Measurements from ENCODE around the gene PLCH1. TPM values are rescaled to one million over a fixed set of nuclear protein-coding genes. Genes with fewer than 3 reads are reported as not detected.

The PLCH1 gene
- total RNA-seq, 1 donor from 2014 or later, result 1.3 TPM

GRCh38 chr3:155411500-155412223 is 333.2 kb downstream of the PLCH1 start:
- no peaks in the 10 kb centered on the region for H3K27me3 Mint-ChIP-seq (ENCODE audit: low read depth)
- peaks cover 11% of the 10 kb centered on the region for H3K4me1 Mint-ChIP-seq
- TF ChIP-seq CTCF (IDR thresholded peaks at IDR 0.05; ENCODE audit: unreplicated experiment), result no peak
- H3K27ac Mint-ChIP-seq, result no peak overlapping the region
- no peaks in the 10 kb centered on the region for H3K9me3 Mint-ChIP-seq
- no peaks in the 10 kb centered on the region for H3K36me3 Mint-ChIP-seq
- no peak overlapping the region for H3K4me3 Mint-ChIP-seq
- no peak for DNase-seq (ENCODE audit: low spot score in 2 of 2, unreplicated experiment in 2 of 2)

- Mint-ChIP-seq H3K36me3 (no peaks in the 10 kb centered on the region), H3K27ac (no peak overlapping the region), H3K9me3 (no peaks in the 10 kb centered on the region), H3K4me1 (peaks cover 12% of the 10 kb centered on the region), H3K27me3 (ENCODE audit: low read depth) (no peaks in the 10 kb centered on the region), H3K4me3 (no peak overlapping the region)
- DNase-seq (ENCODE audit: low spot score in 2 of 2, unreplicated experiment in 2 of 2), result no peak
- TF ChIP-seq CTCF (IDR thresholded peaks at IDR 0.05; ENCODE audit: unreplicated experiment), result no peak
Observed at GRCh38 chr3:155409336-155409735, 335.5 kb downstream of the PLCH1 start.

GRCh38 chr3:155407971-155408370 is 336.9 kb downstream of the PLCH1 start:
- Mint-ChIP-seq H3K27ac (no peak overlapping the region), H3K27me3 (ENCODE audit: low read depth) (no peaks in the 10 kb centered on the region), H3K36me3 (no peaks in the 10 kb centered on the region), H3K4me3 (no peak overlapping the region), H3K4me1 (peaks cover 11% of the 10 kb centered on the region), H3K9me3 (no peaks in the 10 kb centered on the region)
- no peak for TF ChIP-seq CTCF (IDR thresholded peaks at IDR 0.05; ENCODE audit: unreplicated experiment)
- no peak for DNase-seq (ENCODE audit: low spot score in 2 of 2, unreplicated experiment in 2 of 2)

GRCh38 chr3:155407331-155407730 is 337.5 kb downstream of the PLCH1 start:
- Mint-ChIP-seq H3K27ac (no peak overlapping the region), H3K27me3 (ENCODE audit: low read depth) (no peaks in the 10 kb centered on the region), H3K9me3 (no peaks in the 10 kb centered on the region), H3K36me3 (no peaks in the 10 kb centered on the region), H3K4me1 (peaks cover 9% of the 10 kb centered on the region), H3K4me3 (no peak overlapping the region)
- no peak for DNase-seq (ENCODE audit: low spot score in 2 of 2, unreplicated experiment in 2 of 2)
- TF ChIP-seq CTCF (IDR thresholded peaks at IDR 0.05; ENCODE audit: unreplicated experiment), result no peak

- Mint-ChIP-seq H3K36me3 (no peaks in the 10 kb centered on the region), H3K9me3 (peaks cover 4% of the 10 kb centered on the region), H3K4me1 (peaks cover 3% of the 10 kb centered on the region), H3K27ac (no peak overlapping the region), H3K4me3 (no peak overlapping the region), H3K27me3 (ENCODE audit: low read depth) (no peaks in the 10 kb centered on the region)
- no peak for DNase-seq (ENCODE audit: low spot score in 2 of 2, unreplicated experiment in 2 of 2)
- TF ChIP-seq CTCF (IDR thresholded peaks at IDR 0.05; ENCODE audit: unreplicated experiment), result no peak
Observed at GRCh38 chr3:155404486-155404885, 340.4 kb downstream of the PLCH1 start.

All from mesothelial cell of epicardium (in vitro differentiated cells).